DMS 273 (cell line): ENCODE results near the gene VEZF1.

Source experiments
- DNase-seq: peaks from one replicate; lab custom pipeline; 2025; ENCODE audit not compliant: unreplicated experiment; lab: John Stamatoyannopoulos, UW

The VEZF1 gene, protein sequence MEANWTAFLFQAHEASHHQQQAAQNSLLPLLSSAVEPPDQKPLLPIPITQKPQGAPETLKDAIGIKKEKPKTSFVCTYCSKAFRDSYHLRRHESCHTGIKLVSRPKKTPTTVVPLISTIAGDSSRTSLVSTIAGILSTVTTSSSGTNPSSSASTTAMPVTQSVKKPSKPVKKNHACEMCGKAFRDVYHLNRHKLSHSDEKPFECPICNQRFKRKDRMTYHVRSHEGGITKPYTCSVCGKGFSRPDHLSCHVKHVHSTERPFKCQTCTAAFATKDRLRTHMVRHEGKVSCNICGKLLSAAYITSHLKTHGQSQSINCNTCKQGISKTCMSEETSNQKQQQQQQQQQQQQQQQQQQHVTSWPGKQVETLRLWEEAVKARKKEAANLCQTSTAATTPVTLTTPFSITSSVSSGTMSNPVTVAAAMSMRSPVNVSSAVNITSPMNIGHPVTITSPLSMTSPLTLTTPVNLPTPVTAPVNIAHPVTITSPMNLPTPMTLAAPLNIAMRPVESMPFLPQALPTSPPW

DNA sequence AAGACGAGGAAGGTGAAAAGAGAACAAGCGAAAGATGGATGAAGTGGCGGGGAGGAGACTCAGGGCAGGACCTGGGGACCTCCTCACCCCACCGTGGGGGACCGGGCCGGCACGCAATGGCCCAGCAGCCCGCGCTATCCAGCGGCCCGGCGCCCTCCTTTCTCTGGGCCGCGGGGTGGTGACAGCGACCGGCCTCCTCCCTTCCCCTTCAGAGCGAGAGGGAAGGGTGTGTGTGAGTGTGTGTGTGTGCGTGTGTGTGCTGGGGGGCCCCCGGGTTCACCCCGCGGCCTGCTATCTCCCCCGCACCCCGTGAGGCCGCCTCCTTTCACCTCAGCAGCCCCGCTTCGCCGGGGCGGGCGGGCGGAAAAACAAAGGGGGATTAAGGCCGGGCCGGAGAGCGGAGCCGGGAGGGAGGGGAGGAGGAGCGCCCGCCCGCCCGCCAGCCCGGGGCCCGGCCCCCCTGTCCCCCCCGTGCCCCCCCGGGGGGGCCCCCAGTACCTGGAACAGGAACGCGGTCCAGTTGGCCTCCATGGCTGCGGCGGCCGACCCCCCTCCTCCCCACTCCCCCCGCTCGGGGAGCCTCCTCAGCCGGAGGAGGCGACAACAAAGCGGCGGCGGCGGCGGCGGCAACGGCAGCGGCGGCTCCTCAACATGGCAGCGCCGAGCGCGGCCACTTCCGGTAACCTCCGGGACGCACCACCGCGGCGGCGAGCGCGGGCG, at the start of gene VEZF1:
Gene VEZF1, minus strand, starts transcription at position 674 of the 720 bp plus-strand sequence. Its CDS starts 143 bp downstream, at position 531.
- peak; percentile 92 for DNase-seq

DNA sequence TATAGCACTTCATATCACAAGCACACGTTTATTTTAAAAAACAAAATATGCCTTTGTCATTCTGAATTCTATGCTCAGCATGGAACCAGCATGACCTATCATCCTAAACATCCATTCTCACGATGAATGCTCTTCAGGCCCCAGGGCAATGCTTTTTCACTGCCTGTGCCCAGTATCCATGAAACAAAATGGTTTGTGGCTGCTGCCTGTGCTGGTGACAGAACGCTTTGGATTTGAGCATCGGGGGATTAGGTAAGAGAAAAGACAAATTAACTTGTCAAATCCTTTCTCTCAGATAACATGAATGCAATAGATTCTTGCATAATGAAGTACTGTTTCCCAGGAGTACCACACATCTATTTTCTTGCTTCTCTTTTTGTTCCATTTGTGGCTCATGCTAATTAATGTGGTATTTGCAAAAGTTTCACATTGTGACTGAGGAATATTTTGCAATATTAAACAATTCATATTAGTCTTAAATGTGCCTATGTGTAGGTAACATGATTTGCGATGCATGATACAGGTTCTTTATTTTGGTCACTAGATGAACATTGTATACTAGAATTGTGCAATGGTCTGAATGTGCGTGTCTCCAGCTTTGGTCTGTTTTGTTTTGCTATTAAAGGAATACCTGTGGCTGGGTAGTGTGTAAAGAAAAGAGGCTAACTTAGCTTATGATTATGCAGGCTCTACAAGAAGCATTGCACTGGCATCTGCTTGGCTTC, 44.8 kb upstream of the VEZF1 start:
- no peak for DNase-seq

DNA sequence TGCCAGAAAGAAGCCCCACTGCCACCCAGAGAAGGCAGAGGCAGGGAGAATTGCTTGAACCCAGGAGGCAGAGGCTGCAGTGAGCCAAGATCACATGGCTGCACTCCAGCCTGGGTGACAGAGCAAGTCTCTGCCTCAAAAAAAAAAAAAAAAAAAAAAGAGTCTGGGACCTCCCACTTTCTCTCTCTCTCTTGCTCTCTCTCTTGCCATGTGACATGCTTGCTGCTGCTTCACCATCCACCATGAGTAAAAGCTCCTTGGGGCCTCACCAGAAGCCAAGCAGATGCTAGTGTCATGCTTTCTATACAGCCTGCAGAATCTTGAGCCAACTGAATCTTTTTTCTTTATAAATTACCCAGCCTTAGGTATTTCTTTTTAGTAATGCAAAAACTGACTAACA, 40.5 kb upstream of the VEZF1 start:
- no peak for DNase-seq

DNA sequence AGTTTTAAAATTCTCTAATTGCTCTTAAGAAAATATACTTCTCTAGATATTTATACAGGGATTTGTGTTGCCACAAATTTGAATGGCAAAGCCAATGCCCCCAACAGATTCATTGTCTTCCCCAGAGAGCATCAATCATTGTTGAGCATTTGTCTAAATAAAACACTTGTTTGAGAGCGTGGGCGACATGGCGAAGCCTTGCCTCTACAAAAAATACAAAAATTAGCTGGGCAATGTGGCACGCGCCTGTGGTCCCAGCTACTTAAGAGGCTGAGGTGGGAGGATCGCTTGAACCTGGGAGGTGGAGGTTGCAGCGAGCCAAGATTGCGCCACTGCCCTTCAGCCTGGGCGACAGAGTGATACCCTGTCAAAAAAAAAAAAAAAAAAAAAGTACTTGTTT, 32.3 kb upstream of the VEZF1 start:
- no peak for DNase-seq

DNA sequence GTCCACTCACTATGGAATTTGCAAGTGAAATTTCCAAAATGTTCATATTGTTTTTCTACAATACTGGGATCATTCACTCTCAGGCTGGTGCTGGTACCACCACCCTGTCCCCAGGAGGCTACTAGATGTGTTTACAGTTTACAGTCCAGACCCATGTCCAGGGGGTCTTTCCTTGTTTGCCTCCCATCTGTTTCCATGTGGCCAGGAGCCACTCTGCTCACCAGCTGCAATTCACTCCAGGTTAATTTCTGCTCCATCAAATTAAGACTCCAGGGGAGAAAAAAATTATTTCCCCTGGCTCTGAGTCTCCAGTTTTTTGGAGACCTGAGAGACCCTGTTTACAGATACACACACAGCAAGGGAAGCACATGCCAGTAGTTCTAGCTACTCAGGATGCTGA, 31.5 kb upstream of the VEZF1 start:
- DNase-seq, result no peak

DNA sequence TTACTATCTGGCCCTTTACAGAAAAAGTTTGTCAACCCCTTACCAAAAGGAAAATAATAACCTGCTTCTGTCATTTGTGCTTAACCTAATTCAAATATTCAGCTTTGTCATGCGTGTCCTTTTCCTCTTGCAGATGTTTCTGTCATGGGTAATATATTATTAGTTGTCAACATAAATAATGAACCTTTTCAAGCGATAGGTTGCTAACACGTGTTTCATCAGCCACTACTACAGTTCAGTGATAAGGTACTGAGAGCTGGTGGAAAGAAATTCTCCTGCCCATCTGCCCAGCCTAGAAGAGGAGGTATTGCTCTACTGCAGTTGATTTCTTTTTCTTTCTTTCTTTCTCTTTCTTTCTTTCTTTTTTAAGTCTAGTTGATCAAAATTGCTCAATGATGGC, 31.0 kb upstream of the VEZF1 start:
- peak; percentile 16 for DNase-seq

DNA sequence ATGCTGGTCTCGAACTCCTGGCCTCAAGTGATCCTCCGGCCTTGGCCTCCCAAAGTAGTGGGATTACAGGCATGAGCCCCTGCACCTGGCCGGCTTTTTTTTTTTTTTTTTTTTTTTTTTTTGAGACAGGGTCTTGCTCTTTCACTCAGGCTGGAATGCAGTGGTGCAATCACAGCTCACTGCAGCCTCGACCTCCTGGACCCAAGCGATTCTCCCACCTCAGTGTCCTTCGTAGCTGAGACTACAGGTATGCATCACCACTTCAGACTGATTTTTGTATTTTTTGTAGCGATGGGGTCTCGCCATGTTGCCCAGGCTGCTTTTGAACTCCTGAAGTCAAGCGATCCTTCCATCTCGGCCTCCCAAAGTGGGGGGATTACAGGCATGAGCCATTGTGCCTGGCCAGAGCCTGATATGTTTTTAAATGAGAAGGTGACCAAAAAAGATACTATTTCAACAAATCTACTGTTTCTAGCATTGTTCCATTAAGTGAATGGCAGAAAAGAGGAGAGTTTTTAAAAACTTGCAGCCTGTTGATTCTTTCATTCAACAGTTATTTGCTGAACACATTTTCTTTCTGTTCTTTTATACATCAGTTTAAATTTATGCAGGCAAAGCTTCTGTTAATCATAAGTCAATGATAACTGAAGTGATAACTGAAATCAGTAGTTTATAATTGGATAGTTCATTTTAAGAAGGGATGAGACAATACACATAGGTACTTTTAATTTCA, 22.2 kb upstream of the VEZF1 start:
- no peak for DNase-seq

DNA sequence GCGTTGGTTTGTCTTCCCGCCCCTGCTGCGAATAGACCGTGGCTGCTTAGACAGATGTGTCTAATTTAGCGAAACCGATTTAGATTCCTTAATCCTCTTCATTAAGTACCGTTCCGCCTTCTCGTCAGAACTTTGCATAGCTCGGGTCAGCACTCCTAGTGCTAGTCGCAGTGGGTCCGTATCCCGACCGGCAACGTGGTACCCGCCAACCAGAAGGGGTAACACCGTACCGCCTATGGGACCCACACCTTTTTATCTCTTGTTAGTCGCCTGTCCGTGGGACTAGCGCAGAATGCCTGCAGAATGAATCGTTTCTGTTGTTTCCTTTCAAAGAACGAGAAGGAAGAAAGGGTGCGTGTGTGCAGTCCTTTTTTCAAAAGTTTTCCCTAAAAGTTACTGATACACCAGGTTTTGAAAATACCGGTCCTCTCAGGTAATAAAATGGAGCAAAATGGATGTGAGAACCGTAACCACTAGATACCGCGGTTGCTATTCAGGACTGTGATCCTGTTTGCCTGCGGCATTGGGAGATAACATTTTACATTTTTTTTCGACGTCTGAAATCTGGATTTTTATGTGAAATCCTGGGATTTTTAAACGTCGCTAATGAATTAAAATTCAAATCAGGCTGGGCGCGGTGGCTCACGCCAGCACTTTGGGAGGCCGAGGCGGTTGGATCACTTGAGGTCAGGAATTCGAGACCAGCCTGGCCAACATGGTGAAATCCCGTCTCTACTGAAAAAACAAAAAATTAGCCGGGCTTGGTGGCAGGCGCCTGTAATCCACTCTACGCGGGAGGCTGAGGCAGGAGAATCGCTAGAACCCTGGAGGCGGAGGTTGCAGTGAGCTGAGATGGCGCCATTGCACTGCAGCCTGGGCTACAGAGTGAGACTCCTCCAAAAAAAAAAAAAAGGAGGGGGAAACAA, 20.0 kb upstream of the VEZF1 start:
- DNase-seq, result no peak

DNA sequence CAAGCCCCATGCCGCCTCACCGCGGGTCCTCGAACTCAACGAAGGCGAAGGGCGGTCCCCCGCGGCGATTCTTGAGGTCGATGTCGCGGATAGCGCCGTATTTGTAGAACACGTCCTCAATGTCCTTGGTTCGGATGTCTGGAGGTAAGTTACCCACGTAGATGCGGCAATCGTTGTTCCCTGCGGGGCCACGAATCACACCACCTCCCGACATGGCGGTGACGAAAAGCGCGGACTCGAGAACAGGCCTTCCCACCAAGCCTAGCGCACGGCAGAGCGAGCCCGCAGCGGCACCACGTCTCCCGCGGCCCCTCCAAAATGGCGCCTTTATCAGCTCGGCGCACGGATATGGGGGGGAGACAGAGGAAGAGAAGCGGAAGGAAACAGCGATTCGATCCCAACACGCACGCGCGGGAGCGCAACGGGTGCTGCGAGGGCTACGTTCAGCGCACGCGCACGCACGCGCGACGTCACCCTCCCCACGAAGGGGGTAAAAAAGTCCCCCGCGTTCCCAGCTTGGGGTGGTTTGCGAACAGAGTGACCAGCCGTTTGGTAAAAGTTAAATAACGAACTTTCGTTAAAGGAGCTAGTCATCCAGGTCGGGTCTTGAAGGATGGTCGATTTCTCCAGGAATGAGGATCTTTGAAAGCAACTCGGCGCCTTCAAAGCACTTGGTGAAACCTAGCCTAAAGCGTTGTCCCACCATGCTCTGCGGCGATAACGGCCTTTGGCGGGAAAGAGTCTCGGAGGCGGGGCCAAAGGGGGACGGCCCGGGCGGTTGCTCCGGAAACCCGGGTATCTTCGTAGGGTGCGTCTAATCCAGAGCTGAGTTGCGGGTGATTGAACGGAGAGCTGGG, 19.1 kb upstream of the VEZF1 start, which contains the start of gene SRSF1:
Gene SRSF1, minus strand, starts transcription at position 323 of the 857 bp plus-strand sequence. Its CDS starts 109 bp downstream, at position 214.
- DNase-seq, result peak; percentile 99

DNA sequence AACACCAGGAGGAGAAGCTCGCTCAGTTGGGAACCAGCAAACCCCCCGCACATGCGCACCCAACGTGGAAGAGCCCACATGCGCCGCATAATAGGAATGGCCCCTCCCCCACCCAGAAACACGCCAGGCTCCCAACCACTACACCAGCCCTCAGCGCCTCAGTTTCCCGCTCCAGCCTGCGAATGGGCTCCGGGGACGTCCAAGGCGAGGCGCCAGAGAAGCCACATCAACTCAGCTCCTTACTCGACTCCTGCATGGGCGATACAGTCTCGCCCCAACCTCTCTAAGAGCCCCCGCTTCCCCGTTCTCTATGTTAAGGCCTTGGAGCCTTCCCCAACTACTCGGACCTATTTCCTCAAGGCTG, 18.5 kb upstream of the VEZF1 start:
- peak; percentile 89 for DNase-seq

DNA sequence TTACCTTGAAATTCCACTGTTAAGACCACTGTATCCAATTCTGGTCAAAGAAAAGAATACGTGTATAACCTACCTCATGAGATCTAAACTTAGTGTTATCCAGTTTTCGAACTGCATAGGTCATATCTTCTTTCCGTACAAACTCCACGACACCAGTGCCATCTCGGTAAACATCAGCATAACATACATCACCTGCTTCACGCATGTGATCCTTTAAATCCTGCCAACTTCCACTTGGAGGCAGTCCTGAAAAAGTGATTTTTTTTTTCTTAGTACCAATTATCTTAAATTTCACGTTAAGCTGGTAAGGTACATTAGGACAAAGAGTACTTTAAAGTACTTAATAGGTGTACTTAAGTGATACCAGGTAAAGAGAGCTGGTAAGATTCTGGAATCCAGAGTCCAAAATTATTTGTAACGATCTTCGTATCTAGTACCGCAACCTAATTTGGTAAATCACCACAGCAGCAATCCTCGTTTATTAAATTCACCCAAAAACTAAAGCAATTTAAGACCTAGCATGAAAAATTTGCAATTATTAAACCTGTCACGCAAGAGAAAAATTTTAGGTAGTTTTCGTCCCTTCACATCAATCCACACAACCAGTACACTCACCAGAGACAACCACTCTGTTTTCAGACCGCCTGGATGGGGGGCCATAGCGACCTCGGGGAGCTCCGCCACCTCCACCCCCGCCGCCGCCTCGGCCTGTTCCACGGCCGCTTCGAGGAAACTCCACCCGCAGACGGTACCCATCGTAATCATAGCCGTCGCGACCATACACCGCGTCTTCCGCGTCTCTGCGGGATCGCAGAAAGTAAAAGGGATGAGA, 17.9 kb upstream of the VEZF1 start:
- DNase-seq, result no peak

DNA sequence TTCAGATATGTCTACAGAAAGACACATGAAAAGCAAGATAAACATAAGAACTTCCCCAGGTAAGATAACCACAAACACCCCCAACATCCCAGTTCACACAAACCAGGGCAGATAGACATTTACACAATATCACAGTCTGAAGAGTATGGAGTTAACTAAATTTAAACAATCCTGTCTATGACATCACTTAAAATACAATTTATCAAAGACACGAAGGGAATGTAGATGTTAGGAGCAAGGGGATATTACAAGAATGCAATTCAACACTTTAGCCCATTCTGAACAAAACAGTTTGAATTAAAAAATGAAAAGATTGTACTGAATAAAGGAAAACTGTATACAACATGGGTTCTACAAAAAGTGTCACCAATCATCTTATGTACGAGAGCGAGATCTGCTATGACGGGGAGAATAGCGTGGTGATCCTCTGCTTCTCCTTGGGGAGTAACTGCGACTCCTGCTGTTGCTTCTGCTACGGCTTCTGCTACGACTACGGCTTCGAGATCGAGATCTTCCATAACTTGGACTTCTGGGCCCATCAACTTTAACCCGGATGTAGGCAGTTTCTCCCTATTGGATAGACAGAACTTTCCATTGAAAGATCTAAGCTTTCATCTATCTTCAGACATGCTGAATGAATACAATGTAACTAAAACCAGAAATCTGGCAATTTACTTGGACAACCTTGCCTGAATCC, 17.1 kb upstream of the VEZF1 start:
- DNase-seq, result no peak

DNA sequence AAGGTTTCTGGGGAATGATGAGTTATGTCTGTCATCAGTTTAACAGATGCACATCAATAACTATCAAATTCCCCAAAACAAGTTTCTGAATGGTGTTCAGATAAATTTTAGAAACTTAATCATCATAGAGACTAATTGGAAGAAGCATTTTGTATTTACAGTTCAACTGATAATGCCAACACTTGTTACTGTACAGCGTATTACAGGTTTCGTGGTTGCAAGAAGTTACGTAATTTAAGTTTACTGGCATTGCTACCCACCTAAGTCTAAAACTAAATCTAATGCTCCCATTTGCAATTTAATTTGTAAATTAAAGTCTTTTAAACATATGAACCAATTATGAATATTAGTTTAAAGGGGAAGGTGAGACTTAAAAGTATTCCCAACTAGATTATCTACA, 16.0 kb upstream of the VEZF1 start:
- no peak for DNase-seq

DNA sequence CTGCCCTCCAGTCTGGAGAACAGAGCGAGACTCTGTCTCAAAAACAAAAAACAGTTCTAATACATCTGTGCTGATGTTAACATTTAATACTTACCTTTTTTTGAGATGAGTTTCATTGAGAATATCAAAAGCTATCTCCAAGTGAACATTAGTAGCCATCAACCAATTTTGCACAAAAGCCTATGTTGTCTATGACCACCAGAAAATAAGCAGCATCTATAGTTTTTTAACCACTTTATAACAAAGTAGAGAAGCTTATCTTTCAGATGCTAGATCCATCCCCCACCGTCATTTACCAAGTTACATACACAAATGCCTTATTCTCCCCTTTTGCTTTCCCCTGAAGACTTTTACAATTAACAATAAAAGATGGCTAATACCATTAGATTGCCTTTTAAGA, 14.9 kb upstream of the VEZF1 start:
- no peak for DNase-seq

DNA sequence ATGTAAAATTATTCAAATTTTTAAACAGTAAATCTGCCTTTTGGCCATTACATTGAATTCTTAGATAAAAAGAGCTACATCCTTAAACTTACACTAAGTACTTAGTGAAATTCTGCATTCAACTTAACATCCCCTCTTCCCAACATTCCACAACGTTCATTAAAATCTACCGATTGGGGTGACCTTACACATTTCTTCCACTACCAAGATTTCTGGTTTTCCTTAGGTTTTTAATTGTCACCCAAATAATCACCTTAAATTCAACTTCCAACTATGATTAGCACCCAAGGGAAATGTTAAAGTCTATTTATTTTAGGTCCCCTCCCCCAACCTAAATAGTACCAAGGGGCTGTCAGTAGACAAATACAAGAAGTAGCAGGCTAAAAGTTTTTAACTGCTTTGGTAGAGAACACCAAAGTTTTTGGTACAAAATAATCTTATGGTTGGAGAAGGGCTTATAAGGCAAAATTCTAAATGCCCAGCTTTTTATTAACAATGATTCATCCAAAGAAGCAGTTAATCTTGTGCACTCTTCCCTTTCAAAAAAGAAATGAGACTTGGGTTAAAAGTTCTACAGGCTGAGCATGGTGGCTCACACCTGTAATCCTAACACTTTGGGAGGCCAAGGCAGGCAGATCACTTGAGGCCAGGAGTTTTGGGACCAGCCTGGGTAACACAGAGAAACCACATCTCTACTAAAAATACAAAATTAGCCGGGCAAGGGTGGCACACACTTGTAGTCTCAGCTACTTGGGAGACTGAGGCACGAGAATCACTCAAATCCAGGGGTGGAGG, 14.3 kb upstream of the VEZF1 start:
- DNase-seq, result no peak

DNA sequence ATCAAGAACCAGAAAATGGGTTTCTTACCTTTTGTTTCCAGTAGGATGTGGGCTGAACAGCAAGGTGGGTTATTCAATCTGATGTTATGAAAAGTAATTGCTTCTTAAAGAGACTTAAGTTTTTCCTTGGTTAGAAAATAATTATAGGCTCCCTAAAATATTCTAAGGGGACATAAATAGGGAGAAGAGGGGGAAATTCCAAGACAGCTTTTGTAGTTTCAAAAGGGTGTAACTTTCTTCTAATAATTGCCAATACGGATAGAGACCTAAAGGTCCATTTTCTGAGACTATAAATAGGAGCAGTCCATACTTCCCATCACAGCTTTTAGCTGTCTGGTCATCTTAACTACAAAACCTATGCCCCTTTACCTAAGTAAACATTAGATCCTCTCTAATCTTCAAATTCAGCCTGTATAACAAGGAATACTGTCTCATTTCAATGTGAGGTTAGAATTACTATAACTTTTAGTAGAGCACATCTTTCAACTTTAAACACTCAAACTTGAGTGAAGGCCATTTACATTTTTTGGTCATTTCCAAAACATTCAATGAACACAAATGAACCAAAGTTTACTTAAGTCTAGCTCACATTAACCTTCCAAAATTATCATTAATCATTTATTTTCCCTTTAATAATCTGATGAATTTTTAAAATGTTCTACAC, 13.5 kb upstream of the VEZF1 start:
- DNase-seq, result no peak
